HL-60/S4 treated with phorbol 12-myristate 13-acetate at 8.2 ng/mL for 4 days and 3 days (cell line): ENCODE data around the gene RFX3.

Experiments used
- in situ Hi-C: fragments of 300-500 bp; cut with MboI; formaldehyde crosslinking; loops from 2 replicates; pipeline ENCODE4 v1.15.0; 2022; ENCODE audit warnings: low sequenced_read_pairs

Gene RFX3

DNA sequence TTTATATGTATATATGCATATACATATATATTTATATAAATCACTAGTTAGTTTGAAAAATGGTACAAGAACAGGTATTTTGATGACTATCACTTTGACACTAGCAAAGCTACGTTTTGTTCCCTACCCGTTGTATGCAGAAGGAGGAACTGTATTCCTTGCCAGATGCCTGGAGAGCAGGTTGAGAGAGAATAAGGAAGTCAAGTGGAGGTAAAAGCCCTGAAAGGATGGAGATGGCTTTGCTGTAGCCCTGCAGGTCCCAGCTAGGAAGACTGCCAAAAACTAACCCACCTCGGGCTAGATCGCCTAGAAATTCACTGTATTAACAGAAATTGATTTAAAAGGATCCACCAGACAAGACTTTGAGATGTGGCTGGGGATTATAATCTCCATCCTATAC is 229.3 kb downstream of the RFX3 start:
- in situ Hi-C loops: no loop called here

DNA sequence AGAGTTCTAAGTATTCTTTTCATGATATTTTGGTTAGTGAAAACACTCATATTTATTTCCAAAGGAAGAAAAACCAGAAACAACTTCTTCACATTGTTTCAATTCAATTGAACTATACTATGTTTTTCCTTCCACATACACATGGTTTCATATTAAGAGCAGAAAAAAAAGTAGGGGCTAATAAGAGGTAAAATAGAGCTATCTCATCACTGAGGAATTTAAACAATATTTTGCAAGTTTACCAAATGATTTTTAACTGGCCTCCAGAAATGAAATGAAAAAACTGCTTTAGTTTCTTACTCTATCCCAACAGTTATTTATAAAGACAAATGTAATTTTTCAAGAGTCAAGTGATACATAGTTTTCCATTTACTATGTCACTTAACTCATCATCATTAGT is 233.5 kb downstream of the RFX3 start:
- in situ Hi-C loops: no loop called here

DNA sequence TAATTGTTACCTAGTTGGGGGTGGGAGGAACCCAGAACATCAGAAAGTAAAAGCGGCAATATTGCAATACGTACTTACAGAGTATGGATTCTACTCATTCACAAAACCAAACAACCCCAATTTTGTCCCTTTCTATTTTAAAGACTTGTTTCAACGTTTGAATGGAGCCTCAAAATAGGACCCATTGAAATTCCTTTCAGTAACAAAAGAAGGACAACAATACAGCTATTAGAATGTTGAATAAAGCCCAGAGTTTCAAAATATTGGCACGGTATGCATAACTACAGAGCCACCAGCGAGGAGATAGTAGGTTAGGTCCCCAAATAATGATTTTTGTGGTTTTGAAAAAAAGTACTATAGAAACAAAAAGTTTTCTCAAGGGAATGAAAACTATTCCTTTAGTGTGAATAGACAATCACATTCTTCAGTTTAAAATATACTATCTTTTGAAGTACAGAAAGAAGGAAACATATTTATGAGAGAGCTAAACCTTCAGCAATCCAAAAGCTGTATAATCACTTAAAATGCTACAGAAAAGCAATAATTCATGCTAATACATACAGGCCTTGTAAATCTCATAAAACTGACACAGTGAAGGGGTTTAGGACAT is 235.5 kb downstream of the RFX3 start:
- in situ Hi-C loops: no loop called here

DNA sequence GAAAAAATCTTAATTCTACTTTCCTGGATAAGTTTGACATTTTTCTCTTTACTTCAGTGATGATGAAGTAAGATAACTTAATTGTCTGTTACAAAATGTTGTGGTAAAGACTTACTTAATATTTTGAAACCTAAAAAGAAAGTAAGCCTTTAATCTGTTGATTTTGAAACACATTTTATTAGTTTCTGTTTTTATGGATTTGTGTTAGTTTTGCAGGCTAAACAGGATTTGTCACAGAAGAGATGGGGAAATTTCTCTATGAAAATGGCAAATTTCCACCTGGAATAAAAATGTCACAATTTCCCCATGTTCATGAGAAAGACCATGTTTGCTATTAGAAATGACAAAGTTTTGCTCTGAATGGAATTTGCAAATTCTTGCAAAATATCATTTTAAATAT is 237.1 kb downstream of the RFX3 start:
- in situ Hi-C loops: no loop called here

DNA sequence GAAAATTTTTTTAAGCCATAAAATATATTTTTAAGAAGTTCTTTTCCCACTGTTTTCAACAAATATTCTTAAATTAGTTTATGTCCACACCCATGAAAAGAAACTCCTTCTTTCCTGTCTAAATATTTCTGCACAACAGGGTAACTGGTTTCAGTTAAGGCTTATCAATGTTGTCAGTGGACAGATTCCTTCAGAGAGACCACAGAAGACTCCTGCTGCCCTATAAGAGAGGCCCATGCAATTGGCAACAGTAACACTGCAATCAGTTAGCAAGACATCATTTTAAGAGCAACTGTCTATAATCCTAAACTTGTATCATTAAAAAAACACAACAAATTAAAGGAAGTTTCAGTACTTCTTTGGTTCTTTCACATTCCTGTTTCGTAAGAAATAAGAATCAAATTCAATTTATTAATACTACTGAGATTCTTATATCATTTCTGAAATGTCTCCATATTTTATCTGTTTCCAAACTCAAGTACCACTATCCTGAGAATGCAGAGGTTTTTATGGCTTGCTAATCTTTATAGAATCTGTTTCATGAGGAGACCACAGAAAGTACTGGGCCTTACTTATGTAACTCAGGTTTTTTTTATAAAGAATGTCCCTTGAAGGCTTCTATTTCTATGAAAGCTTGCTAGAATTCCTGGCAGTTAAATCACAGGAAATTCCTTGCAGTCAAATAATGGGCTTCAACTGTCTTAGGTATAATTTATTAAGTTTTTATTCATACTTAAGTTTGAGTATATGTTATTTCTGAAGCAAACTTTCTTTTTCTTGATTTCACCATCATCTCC is 240.2 kb downstream of the RFX3 start:
- in situ Hi-C loops: no loop called here

DNA sequence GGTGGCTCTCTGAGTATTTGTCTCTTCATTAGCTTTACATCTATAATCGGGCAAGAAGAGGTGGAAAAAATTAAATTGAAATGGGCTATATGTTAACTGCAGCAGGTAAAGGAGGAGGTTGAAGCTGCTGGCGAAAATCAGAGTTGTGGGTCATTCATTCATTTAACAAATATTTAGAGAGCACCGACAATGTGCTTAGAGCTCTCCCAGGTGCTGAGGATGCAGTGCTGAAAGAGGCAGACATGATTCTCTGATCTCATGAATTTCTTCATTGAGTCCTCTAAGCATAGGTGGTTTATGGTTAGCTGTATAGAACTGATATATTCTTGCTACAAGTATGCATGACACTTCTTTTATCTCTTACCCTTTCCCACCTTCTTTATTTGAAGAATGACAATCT is 243.4 kb downstream of the RFX3 start:
- in situ Hi-C loops: no loop called here

DNA sequence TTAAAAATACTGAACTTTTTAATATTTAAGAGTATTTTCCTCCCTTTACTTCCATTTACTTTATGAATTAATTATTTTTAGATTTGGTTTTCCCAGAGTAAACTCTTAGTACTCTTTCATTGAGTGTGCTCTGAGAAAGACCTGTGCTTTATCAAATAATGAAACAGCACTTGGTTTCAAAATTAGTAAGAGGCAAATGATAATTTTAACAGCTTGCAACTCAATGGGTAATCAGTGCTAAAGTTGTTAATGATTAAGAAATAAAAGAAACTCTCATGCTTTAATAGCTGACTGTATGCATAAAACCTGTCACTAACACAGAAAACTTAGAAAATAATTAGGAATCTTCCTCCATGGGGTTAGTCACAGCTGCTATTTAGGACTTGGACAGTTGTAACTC is 244.4 kb downstream of the RFX3 start:
- in situ Hi-C loops: no loop called here

DNA sequence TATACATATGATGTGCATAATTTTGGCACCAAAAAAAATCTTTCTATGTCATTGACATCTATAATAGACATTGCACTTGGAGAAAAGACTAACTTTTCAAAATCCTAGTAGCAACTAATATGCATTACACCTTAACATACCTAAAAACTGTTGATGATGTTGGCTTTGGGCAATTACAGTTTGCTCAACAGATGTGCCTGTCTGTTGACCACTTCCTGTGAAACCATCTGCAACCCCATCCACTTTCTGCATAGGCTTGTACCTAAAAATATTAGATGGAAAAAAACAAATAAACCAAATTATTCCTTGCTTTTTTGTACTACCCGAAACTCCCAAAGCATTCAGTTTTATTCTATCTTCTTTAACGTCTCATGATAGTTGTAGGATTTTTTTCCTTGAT is 248.6 kb downstream of the RFX3 start:
- in situ Hi-C loops: no loop called here

DNA sequence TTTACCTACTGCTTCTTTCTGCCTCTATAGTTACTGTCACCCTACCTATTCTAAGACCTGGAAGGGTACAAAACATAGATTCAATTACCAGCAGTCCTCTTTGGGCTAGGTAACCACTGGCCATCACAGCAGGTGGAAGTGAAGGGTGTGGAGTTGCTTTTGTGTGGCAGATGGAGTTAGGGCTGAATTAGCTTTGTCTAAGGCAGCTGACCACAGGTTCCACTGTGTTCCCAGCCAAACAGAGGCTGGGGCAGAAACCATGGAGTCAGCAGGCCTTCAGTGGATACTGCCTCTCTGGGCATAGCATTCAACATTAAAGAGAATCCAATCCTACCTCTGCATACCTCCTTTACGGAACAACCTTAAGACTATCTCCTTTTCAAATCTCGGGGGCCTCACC is 254.2 kb downstream of the RFX3 start:
- in situ Hi-C loops: no loop called here

DNA sequence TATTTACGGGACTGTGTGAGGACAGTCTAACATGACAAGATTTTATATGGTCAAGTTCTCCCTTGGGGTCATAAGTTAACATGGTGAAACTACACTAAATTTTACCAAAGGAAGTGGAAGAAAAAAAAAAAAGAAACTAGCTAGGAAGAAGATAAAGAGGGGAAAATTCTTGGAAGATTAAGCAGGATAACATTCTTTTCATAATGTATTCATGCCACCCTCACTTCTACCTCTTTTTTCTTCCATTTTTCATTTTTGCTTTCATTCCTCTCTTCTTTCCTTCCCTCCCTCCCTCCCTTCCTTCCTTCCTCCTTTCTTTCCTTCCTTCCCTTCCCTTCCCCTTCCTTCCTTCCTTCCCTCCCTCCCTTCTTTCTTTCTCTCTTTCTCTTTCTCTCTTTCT is 254.6 kb downstream of the RFX3 start:
- in situ Hi-C loops: no loop called here

DNA sequence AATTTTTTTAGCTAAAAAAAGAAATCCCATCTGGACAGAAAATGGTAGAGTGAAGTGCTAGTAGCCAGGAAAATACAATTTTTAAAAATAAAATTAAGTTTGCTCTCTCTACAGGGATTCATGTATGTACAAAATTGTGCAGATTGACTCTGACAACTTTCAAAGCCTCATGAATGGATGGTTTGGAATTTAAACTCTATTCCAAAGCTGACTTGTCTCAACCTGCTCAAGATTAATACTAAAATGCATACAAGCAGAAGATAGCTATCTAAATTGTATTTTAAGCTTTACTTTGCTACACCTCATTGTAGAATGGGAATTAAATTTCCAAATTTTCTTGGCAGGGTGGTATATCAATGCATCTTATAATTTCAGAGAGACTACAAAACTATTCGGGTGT is 257.6 kb downstream of the RFX3 start:
- in situ Hi-C loops: no loop called here

DNA sequence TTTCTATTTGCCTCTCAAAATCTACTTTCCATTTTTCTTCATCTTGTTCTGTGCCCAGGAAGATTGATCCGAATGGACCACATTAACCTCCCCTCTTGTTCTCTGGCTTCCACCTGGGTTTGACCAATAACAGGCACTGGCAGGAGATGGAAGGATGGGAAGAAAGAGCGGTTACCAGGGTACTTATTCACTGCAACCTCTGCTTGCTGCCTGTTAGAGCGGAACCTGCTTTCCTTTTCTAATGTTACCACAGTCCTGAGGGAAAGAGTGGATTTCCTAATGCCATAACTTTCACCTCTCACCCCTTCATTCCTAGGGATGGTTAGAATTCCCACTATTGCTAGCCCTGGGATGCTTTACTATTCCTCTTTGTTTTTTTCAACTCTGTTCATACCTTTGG is 262.1 kb downstream of the RFX3 start:
- in situ Hi-C loops: no loop called here

DNA sequence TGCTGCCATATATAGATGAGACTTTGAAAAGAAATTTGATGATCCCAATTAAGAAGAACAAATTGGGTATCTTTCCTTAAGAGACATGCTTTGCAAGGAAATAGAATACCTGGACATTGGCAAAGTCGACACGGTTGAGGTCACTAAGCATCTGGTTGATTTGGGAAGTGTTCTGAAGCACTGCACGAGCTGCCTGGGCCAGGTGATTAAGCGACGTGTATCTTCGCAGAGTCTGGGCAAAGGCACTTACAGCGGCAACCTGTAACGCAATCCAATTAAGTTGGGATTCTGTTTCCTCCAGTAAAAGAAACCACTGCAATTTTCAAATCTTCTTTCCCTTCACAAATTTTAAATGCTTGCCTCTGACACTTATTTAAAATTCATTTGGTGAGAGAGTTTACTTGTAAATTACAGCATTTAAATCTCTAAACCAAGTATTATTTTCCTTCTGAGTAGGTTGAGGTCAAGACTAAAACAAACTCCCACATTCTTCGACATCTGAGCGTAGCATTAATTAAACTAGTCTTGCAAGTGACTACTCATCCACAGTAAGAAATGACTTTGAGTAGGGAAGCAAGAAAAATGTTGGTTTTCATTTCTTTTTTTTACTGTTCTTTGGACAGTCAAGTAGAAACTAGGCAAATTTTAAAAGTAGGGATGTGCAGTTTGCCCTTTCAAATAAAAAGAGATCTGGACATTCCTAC is 262.8 kb downstream of the RFX3 start:
- in situ Hi-C loops: no loop called here

DNA sequence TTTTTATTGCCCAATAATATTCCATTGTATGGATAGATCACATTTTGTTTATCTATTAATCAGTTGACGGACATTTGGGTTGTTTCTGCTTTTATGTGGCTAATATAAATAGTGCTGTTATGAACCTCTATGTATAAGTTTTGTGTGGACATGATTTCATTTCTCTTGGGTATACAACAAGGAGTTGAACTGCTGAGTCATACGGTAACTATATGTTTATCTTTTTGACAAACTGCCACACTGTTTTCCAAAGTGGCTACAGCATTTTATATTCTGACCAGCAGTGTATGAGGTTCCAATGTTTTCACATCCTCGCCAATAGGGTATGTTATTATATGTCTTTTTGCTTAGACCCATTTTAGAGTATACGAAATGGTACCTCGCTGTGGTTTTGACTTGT is 264.3 kb downstream of the RFX3 start:
- in situ Hi-C loops: no loop called here

DNA sequence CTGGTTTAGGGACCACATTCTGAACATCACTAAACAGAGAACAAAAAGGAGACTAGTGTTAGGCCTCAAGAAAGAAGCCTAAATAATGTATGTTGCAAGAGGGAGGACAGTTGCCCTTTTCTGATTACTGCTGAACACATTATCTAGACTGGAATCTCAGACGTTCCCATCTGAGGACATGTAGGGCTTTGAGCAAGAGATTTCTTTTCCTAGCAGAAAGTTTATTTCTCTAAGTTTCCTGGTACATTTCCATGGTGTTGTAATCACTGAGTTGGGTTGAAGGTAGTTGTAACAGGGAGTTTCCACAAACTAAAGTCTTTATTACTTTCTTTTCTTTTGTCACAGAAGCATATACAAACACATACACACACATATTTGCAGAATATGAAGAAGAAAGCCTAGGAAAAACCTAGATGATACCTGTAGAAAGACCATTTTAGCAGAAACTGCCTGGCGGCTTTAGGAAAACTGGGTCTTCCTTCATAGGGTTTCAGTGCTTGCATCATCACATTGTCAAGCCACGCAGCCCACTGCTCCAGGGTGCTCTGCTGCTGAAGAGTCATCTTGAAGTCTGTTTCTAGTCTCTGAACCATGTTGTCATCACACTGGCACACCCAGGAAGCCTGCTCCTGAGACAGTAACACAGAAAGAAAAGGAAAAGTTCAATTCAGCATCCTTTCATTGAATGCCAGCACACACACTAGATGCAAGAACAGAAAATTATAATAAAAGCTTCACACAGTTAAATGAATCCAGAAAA is 269.1 kb downstream of the RFX3 start:
- in situ Hi-C loops: no loop called here

DNA sequence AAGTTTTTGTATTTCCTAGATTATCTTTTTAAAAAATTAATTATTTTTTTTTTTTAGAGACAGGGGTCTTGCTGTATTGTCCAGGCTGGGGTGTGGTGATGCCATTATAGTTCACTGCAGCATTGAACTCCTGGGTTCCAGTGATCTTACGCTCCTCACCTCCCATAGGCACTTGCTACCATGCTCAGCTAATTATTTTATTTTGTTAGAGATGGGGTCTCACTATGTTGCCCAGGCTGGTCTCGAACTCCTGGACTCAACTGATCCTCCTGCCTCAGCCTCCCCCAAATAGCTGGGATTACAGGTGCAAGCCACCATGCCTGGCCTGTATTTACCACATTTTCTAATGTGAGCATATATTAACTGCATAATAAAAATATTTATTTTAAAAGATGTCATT is 274.5 kb downstream of the RFX3 start:
- in situ Hi-C loops: no loop called here

DNA sequence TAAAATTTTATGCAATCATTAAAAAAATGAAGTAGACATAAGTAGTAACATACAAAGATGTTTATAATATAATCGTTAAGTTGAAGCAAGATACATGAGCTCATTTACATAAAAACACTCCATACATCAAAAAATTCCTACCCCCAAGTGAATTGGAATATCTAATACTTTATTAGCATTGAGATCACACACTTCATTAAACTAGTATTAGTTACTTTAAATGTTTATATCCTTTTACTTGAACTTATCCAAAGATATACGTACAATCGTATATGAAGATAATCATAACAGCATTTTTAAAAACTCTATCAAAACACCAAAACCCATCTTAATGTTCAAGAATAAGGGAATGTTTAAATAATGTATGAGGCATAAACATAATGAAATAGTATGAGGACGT is 275.1 kb downstream of the RFX3 start:
- in situ Hi-C loops: no loop called here

DNA sequence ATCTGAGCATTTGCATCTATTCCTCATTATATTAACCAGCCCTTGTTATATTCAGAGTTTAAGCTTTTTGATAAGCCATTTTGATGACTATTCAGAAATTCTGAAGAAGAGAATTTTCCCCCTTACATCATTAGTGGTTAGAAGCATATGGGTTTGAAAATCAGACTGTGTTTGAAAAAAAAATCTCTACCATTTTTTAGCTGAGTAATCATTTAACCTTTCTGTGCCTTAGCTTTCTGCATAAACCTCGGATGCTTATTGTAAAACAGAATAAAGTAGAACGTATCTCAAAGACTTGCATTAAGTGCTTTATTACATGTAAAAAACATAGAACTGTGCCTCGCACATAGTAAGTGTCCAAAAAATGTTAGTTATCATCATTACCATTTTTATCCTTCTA is 278.6 kb downstream of the RFX3 start:
- in situ Hi-C loops: loop anchor here (25.0 kb wide), 1 partner anchor 190 kb away; no protein-coding TSS in a partner anchor

DNA sequence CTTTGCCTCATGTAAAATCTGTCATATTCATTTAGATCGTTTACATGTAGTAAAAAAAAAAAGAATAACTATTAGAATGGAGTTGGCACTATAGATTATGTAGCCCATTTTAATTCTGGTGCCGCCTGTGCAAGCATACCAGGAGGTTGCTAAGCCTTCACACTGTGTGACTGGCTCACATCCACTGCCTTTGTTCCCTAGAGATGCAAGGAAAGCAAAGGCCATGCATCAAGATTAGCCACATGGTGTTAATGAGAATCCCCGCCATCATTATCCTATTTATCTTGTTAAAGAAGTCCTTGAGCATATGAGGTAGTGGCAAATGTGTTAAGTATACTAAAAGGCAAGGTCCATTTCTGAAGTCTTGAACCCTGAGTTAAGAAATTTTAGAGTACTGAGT is 279.6 kb downstream of the RFX3 start:
- in situ Hi-C loops: loop anchor here (25.0 kb wide), 1 partner anchor 191 kb away; no protein-coding TSS in a partner anchor

DNA sequence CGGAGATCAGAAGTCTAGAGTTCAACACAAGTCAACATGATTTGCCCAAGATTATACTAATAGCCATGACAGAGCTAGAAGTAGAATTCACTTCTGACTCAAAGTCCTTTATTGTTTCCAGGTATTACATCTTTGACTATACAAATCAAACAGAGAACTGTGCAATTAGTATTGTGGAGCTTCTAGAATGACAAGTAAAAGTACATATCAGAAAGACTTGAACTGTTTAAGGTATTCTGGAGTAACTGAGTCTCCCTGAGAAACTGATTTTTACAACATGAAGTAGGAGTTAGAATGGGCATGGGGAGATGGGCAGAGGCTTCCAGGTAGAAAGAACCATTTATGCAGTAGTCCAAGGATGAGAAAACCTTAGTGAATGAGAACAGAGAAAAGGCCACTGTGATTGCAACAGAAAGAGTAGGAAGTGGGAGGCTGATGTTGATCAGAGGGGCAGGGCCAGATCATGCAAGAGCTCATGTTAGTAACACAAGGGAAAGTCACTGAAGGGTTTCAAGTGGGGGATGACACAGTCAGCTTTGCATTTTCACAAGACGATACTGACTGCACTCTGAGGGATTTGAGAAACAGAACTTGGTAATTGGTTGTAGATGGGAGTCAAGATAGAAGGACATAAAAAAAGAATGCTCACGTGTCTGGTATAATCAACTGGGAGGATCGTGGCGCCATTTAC is 280.7 kb downstream of the RFX3 start:
- in situ Hi-C loops: loop anchor here (25.0 kb wide), 1 partner anchor 192 kb away; no protein-coding TSS in a partner anchor

DNA sequence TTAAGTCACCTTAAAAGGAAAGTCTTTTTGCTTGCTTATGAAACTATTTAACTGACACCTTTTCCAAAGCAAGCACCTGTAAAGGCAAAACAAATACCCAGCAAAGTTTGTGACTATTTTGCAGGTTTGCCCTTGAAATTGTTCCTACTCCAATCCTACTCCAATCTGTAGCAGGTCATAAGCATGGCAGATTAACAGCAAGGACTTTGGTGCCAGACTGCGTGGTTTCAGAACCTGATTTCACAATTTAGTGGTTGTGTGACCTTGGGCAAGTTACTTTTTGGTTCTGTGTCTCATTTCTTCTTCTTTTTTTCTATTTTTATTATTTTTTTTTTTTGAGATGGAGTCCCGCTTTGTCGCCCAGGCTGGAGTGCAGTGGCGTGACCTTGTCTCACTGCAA is 282.1 kb downstream of the RFX3 start:
- in situ Hi-C loops: loop anchor here (25.0 kb wide), 1 partner anchor 194 kb away; no protein-coding TSS in a partner anchor
